ENCODE measurements around the gene ASB16.
A peak's percentile ranks its signal among the peaks of the same experiment; 100 is the strongest.

The ASB16 gene

GRCh38 chr17:44209786-44210341 is 39.4 kb downstream of the ASB16 start:
- DNase-seq (ENCODE audit: low spot score) = peak; percentile 49

GRCh38 chr17:44210342-44211192 is 40.1 kb downstream of the ASB16 start:
- peak; percentile 92 for DNase-seq (ENCODE audit: low spot score)

- DNase-seq (ENCODE audit: low spot score) = no peak
These were observed 41.1 kb downstream of the ASB16 start for GRCh38 chr17:44211281-44212265.

GRCh38 chr17:44212507-44213402 is 42.3 kb downstream of the ASB16 start:
- no peak for DNase-seq (ENCODE audit: low spot score)

GRCh38 chr17:44213403-44214229 is 43.1 kb downstream of the ASB16 start:
- DNase-seq (ENCODE audit: low spot score) = no peak

- no peak for DNase-seq (ENCODE audit: low spot score)
These were observed 43.7 kb downstream of the ASB16 start for GRCh38 chr17:44214230-44214494.

- no peak for DNase-seq (ENCODE audit: low spot score)
These were observed 44.4 kb downstream of the ASB16 start for GRCh38 chr17:44214896-44215295.

- peak; percentile 65 for DNase-seq (ENCODE audit: low spot score)
These were observed 45.7 kb downstream of the ASB16 start for GRCh38 chr17:44216173-44216572.

- DNase-seq (ENCODE audit: low spot score) = no peak
These were observed 46.2 kb downstream of the ASB16 start for GRCh38 chr17:44216694-44217093.

- DNase-seq (ENCODE audit: low spot score) = no peak
These were observed 47.3 kb downstream of the ASB16 start for GRCh38 chr17:44217738-44218343.

- DNase-seq (ENCODE audit: low spot score) = peak; percentile 88
These were observed 48.0 kb downstream of the ASB16 start for GRCh38 chr17:44218344-44219107.

- DNase-seq (ENCODE audit: low spot score) = peak; percentile 66
These were observed 48.7 kb downstream of the ASB16 start for GRCh38 chr17:44219108-44219615.

- peak; percentile 57 for DNase-seq (ENCODE audit: low spot score)
These were observed 49.2 kb downstream of the ASB16 start, which contains the start of gene UBTF for GRCh38 chr17:44219616-44220212. Gene UBTF, minus strand, starts transcription at chr17:44219675. Its CDS starts 1,446 bp downstream, at chr17:44218229.

GRCh38 chr17:44220213-44221083 is 49.9 kb downstream of the ASB16 start:
- DNase-seq (ENCODE audit: low spot score) = no peak

- DNase-seq (ENCODE audit: low spot score) = peak; percentile 70
These were observed 50.8 kb downstream of the ASB16 start for GRCh38 chr17:44221084-44221861.

- no peak for DNase-seq (ENCODE audit: low spot score)
These were observed 51.3 kb downstream of the ASB16 start for GRCh38 chr17:44221862-44222111.

Measured in activated CD4-positive, alpha-beta T cell treated with anti-CD3 and anti-CD28 coated beads, Interleukin-2, Interleukin-4, amounts not matched to agents 100 ng/mL and 50 ng/mL, durations not matched to agents 16 hours and 8 hours (primary cell).